ENCODE results near the gene PAK1.

DNA sequence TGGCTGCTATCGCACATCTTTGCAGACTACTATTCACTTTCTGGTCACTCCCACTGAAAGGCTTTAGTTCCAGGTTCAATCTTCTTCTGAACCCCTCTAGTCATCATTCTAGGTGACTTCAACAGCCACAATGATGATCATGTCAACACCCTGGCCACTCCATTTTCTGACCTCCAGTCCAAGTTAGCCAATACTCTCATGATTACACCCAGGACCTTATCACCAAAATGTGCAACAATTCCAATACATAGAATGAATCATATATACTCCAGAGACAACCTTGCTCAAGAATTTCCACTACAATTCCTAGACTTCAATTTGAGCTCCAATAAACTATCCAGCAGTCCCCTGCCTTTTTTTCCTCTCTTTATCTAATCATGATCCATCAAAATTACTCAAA lies 70.7 kb downstream of the PAK1 start:
- TF ChIP-seq, protein P1, sequence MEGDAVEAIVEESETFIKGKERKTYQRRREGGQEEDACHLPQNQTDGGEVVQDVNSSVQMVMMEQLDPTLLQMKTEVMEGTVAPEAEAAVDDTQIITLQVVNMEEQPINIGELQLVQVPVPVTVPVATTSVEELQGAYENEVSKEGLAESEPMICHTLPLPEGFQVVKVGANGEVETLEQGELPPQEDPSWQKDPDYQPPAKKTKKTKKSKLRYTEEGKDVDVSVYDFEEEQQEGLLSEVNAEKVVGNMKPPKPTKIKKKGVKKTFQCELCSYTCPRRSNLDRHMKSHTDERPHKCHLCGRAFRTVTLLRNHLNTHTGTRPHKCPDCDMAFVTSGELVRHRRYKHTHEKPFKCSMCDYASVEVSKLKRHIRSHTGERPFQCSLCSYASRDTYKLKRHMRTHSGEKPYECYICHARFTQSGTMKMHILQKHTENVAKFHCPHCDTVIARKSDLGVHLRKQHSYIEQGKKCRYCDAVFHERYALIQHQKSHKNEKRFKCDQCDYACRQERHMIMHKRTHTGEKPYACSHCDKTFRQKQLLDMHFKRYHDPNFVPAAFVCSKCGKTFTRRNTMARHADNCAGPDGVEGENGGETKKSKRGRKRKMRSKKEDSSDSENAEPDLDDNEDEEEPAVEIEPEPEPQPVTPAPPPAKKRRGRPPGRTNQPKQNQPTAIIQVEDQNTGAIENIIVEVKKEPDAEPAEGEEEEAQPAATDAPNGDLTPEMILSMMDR (IDR thresholded peaks at IDR 0.05; ENCODE audit: insufficient read depth, low read length, poor library complexity, severe bottlenecking), result no peak
- no peak for TF ChIP-seq EZH2phosphoT487 (conservative IDR thresholded peaks at IDR 0.05; ENCODE audit: low read length)

All from SU-DHL-6 (cell line).